CD8-positive, alpha-beta memory T cell (primary cell): Measurements from ENCODE around the gene SLC51B. TPM values are rescaled to one million over a fixed set of nuclear protein-coding genes. Genes with fewer than 3 reads are reported as not detected.

Experiments used
- CTCF ChIA-PET: fragments of 350-600 bp; sonication (Branson Sonifier 250); formaldehyde crosslinking; loops from one replicate; lab custom pipeline; 2021; ENCODE audit warnings: antibody characterized with exemption; lab: Charles Lee
- POLR2A ChIA-PET: fragments of 350-600 bp; sonication (Branson Sonifier 250); formaldehyde crosslinking; loops from one replicate; lab custom pipeline; 2021; ENCODE audit warnings: antibody characterized with exemption; lab: Charles Lee
- DNase-seq, 5 donors: peaks; one replicate each; pipeline versions ENCODE4 v3.0.0 to v3.0.0-alpha.2; 2020 to 2022; ENCODE audit warnings: mixed read lengths in 1 of 5
- H3K27ac ChIP-seq: one replicate; pipeline ENCODE4 v1.7.0; 2013; ENCODE audit warnings: low read depth, mild to moderate bottlenecking, low read length, moderate library complexity
- H3K27me3 ChIP-seq: 2 replicates; pipeline ENCODE4 v1.7.0; 2013; ENCODE audit warnings: low read length, mild to moderate bottlenecking; ENCODE audit not compliant: insufficient read depth, poor library complexity, severe bottlenecking
- H3K36me3 ChIP-seq: 2 replicates; pipeline ENCODE4 v1.7.0; 2013; ENCODE audit warnings: mild to moderate bottlenecking, low read length, moderate library complexity; ENCODE audit not compliant: insufficient read depth
- H3K4me1 ChIP-seq: 2 replicates; pipeline ENCODE4 v1.7.0; 2013; ENCODE audit warnings: mild to moderate bottlenecking, low read length, moderate library complexity; ENCODE audit not compliant: insufficient read depth
- H3K4me3 ChIP-seq: 2 replicates; pipeline ENCODE4 v1.7.0; 2013; ENCODE audit warnings: mild to moderate bottlenecking, low read length
- H3K9me3 ChIP-seq: 2 replicates; pipeline ENCODE4 v1.7.0; 2013; ENCODE audit warnings: mild to moderate bottlenecking, low read length
- H3K27ac Mint-ChIP-seq, 8 donors: one replicate each; pipeline ENCODE4 v1.8.0; 2020 to 2021; ENCODE audit warnings: mixed read lengths in 8 of 8, mild to moderate bottlenecking in 6 of 8, inconsistent platforms in 3 of 8, moderate library complexity in 3 of 8
- H3K27me3 Mint-ChIP-seq, 2 donors: one replicate each; pipeline ENCODE4 v1.8.0; 2020 to 2021; ENCODE audit warnings: mixed read lengths in 2 of 2, mild to moderate bottlenecking in 1 of 2, moderate library complexity in 1 of 2
- H3K36me3 Mint-ChIP-seq, 3 donors: one replicate each; pipeline ENCODE4 v1.8.0; 2020 to 2021; ENCODE audit warnings: mixed read lengths in 3 of 3, inconsistent platforms in 1 of 3, mild to moderate bottlenecking in 1 of 3
- H3K4me1 Mint-ChIP-seq, 3 donors: one replicate each; pipeline ENCODE4 v1.8.0; 2020 to 2021; ENCODE audit warnings: mixed read lengths in 3 of 3, inconsistent platforms in 1 of 3, mild to moderate bottlenecking in 1 of 3
- H3K4me3 Mint-ChIP-seq, 7 donors: one replicate each; pipeline ENCODE4 v1.8.0; 2020 to 2021; ENCODE audit warnings: mixed read lengths in 7 of 7, mild to moderate bottlenecking in 6 of 7, moderate library complexity in 4 of 7, inconsistent platforms in 2 of 7
- H3K9me3 Mint-ChIP-seq, 5 donors: one replicate each; pipeline ENCODE4 v1.8.0; 2020 to 2022; ENCODE audit warnings: mixed read lengths in 5 of 5, mild to moderate bottlenecking in 3 of 5, moderate library complexity in 2 of 5, inconsistent platforms in 1 of 5
- polyA plus RNA-seq: library from polyadenylated mRNA; unstranded; fragments of 300-500 nt; fragmentation: Illumina TruSeq; gene quantifications from one replicate; pipeline ENCODE4 v1.2.3, GENCODE V29; 2021
- total RNA-seq, 2 experiments: library from RNA; stranded (reverse); gene quantifications; one replicate each; pipeline ENCODE4 v1.2.3, GENCODE V29; 2021

Gene SLC51B
- total and polyA plus RNA-seq, 3 experiments from 2014 or later: not detected

GRCh38 chr15:65076486-65077290 is 31.5 kb downstream of the SLC51B start, which contains the start of gene KBTBD13:
KBTBD13 (plus strand) TSS chr15:65076746; CDS start chr15:65076816, 70 bp downstream.
- DNase-seq: no peak
- H3K27me3 ChIP-seq: peaks cover 10% of the 10 kb centered on the region
- H3K27me3 Mint-ChIP-seq: peaks cover 27 to 41% of the 10 kb centered on the region in 2 donors
- no peaks in the 10 kb centered on the region for H3K36me3 ChIP-seq
- H3K27ac ChIP-seq: no peak within 1 kb of the TSS
- ChIA-PET CTCF (interaction anchor here (2.7 to 3.0 kb wide), 2 partner anchors 42 to 349 kb away, joined by 9 read pairs; no protein-coding TSS in a partner anchor), POLR2A (no interaction called here)
- no peaks in the 10 kb centered on the region for H3K9me3 ChIP-seq
- peaks cover under 1% of the 10 kb centered on the region for H3K4me1 ChIP-seq
- peak within 1 kb of the TSS in 1 of 7 donors; percentile 37 for H3K4me3 Mint-ChIP-seq
- no peak within 1 kb of the TSS for H3K4me3 ChIP-seq
- H3K36me3 Mint-ChIP-seq: peaks cover 0 to 5% (median 0%) of the 10 kb centered on the region in 3 donors
- H3K27ac Mint-ChIP-seq: no peak within 1 kb of the TSS
- H3K4me1 Mint-ChIP-seq: peaks cover 3 to 6% (median 5%) of the 10 kb centered on the region in 3 donors
- no peaks in the 10 kb centered on the region for H3K9me3 Mint-ChIP-seq

GRCh38 chr15:65077291-65077980 is 32.2 kb downstream of the SLC51B start:
- POLR2A ChIA-PET: no interaction called here
- CTCF ChIA-PET: interaction anchor here (0.9 to 3.0 kb wide), 4 partner anchors 10 to 349 kb away, joined by 5 to 9 read pairs (median 7); no protein-coding TSS in a partner anchor
- no peaks in the 10 kb centered on the region for H3K36me3 ChIP-seq

GRCh38 chr15:65077981-65078352 is 32.8 kb downstream of the SLC51B start:
- Histone ChIP-seq H3K27ac (no peak overlapping the region), H3K4me1 (peaks cover 13% of the 10 kb centered on the region), H3K27me3 (peaks cover 10% of the 10 kb centered on the region), H3K4me3 (no peak overlapping the region), H3K36me3 (no peaks in the 10 kb centered on the region), H3K9me3 (no peaks in the 10 kb centered on the region)
- peak; percentile 19 to 56 (median 25) for DNase-seq
- CTCF ChIA-PET: interaction anchor here (0.9 to 3.0 kb wide), 5 partner anchors 9 to 350 kb away, joined by 5 to 9 read pairs (median 5); no protein-coding TSS in a partner anchor
- peaks cover 13 to 16% (median 14%) of the 10 kb centered on the region in 3 donors for H3K4me1 Mint-ChIP-seq
- H3K4me3 Mint-ChIP-seq: peak overlapping the region in 3 of 7 donors; percentile 34 to 43 (median 37)
- no peaks in the 10 kb centered on the region for H3K9me3 Mint-ChIP-seq
- POLR2A ChIA-PET: no interaction called here
- H3K36me3 Mint-ChIP-seq: peaks cover 0 to 5% (median 0%) of the 10 kb centered on the region in 3 donors
- peaks cover 37 to 51% of the 10 kb centered on the region in 2 donors for H3K27me3 Mint-ChIP-seq
- peak overlapping the region in 1 of 8 donors; percentile 27 for H3K27ac Mint-ChIP-seq

More at GRCh38 chr15:65077291-65077980, 32.2 kb downstream of the SLC51B start:
- Histone ChIP-seq H3K27ac (no peak overlapping the region), H3K4me3 (no peak overlapping the region), H3K27me3 (peaks cover 10% of the 10 kb centered on the region), H3K4me1 (peaks cover 8% of the 10 kb centered on the region), H3K9me3 (no peaks in the 10 kb centered on the region)
- DNase-seq: no peak
- Mint-ChIP-seq H3K4me3 (peak overlapping the region in 3 of 7 donors; percentile 34 to 43 (median 37)), H3K36me3 (peaks cover 0 to 5% (median 0%) of the 10 kb centered on the region in 3 donors), H3K4me1 (peaks cover 8 to 11% (median 8%) of the 10 kb centered on the region in 3 donors), H3K27me3 (peaks cover 32 to 46% of the 10 kb centered on the region in 2 donors), H3K9me3 (no peaks in the 10 kb centered on the region), H3K27ac (no peak overlapping the region)

- peaks cover 13% of the 10 kb centered on the region for H3K4me1 ChIP-seq
- Mint-ChIP-seq H3K36me3 (peaks cover 0 to 5% (median 0%) of the 10 kb centered on the region in 3 donors), H3K27me3 (peaks cover 43 to 62% of the 10 kb centered on the region in 2 donors), H3K4me3 (peak overlapping the region in 1 of 7 donors; percentile 18), H3K9me3 (no peaks in the 10 kb centered on the region), H3K4me1 (peaks cover 13 to 16% (median 15%) of the 10 kb centered on the region in 3 donors), H3K27ac (no peak overlapping the region)
- POLR2A ChIA-PET: no interaction called here
- peaks cover 18% of the 10 kb centered on the region for H3K27me3 ChIP-seq
- H3K9me3 ChIP-seq: no peaks in the 10 kb centered on the region
- no peaks in the 10 kb centered on the region for H3K36me3 ChIP-seq
- DNase-seq: no peak
- H3K27ac ChIP-seq: no peak overlapping the region
- no peak overlapping the region for H3K4me3 ChIP-seq
- CTCF ChIA-PET: interaction anchor here (1.3 kb wide), 1 partner anchor 17 kb away, joined by 5 read pairs; no protein-coding TSS in a partner anchor
These were observed 34.4 kb downstream of the SLC51B start for GRCh38 chr15:65079580-65079979.

GRCh38 chr15:65081270-65081669 is 36.1 kb downstream of the SLC51B start:
- DNase-seq: no peak
- H3K27me3 ChIP-seq: peaks cover 18% of the 10 kb centered on the region
- H3K27me3 Mint-ChIP-seq: peaks cover 45 to 71% of the 10 kb centered on the region in 2 donors
- no peak overlapping the region for H3K4me3 ChIP-seq
- H3K36me3 Mint-ChIP-seq: peaks cover 0 to 2% (median 0%) of the 10 kb centered on the region in 3 donors
- CTCF ChIA-PET: interaction anchor here (1.3 kb wide), 1 partner anchor 12 kb away, joined by 4 read pairs; no protein-coding TSS in a partner anchor
- POLR2A ChIA-PET: no interaction called here
- peaks cover 13% of the 10 kb centered on the region for H3K4me1 ChIP-seq
- no peaks in the 10 kb centered on the region for H3K36me3 ChIP-seq
- no peak overlapping the region for H3K27ac ChIP-seq
- H3K9me3 ChIP-seq: no peaks in the 10 kb centered on the region
- H3K4me3 Mint-ChIP-seq: no peak overlapping the region
- peaks cover 13 to 16% (median 13%) of the 10 kb centered on the region in 3 donors for H3K4me1 Mint-ChIP-seq
- H3K27ac Mint-ChIP-seq: no peak overlapping the region
- H3K9me3 Mint-ChIP-seq: no peaks in the 10 kb centered on the region

- Mint-ChIP-seq H3K9me3 (no peaks in the 10 kb centered on the region), H3K4me1 (peaks cover 10 to 16% (median 13%) of the 10 kb centered on the region in 3 donors), H3K36me3 (no peaks in the 10 kb centered on the region), H3K27me3 (peaks cover 44 to 68% of the 10 kb centered on the region in 2 donors), H3K27ac (no peak overlapping the region), H3K4me3 (no peak overlapping the region)
- ChIA-PET CTCF (interaction anchor here (1.3 kb wide), 1 partner anchor 13 kb away, joined by 4 read pairs; no protein-coding TSS in a partner anchor), POLR2A (no interaction called here)
- Histone ChIP-seq H3K9me3 (no peaks in the 10 kb centered on the region), H3K36me3 (no peaks in the 10 kb centered on the region), H3K27ac (no peak overlapping the region), H3K4me1 (peaks cover 13% of the 10 kb centered on the region), H3K27me3 (peaks cover 18% of the 10 kb centered on the region), H3K4me3 (no peak overlapping the region)
- DNase-seq: no peak
These were observed 36.6 kb downstream of the SLC51B start for GRCh38 chr15:65081758-65082157.

- Mint-ChIP-seq H3K4me1 (peaks cover 10 to 16% (median 13%) of the 10 kb centered on the region in 3 donors), H3K4me3 (peak overlapping the region in 1 of 7 donors; percentile 25), H3K36me3 (no peaks in the 10 kb centered on the region), H3K27ac (peak overlapping the region in 4 of 8 donors; percentile 17 to 62 (median 36)), H3K27me3 (peaks cover 44 to 68% of the 10 kb centered on the region in 2 donors), H3K9me3 (no peaks in the 10 kb centered on the region)
- Histone ChIP-seq H3K4me1 (peaks cover 13% of the 10 kb centered on the region), H3K4me3 (no peak overlapping the region), H3K36me3 (no peaks in the 10 kb centered on the region), H3K9me3 (no peaks in the 10 kb centered on the region), H3K27me3 (peaks cover 18% of the 10 kb centered on the region), H3K27ac (no peak overlapping the region)
- ChIA-PET POLR2A (no interaction called here), CTCF (interaction anchor here (1.3 kb wide), 1 partner anchor 13 kb away, joined by 4 read pairs; no protein-coding TSS in a partner anchor)
- DNase-seq: peak in 1 of 5 donors; percentile 7
These were observed 37.2 kb downstream of the SLC51B start for GRCh38 chr15:65082303-65082953.
